OCI-LY3 (cell line): ENCODE measurements around the gene SPATA31E1.

Experiments used
- H2AFZ ChIP-seq: fragments of 200-600, 300-600 bp; shearing (Covaris generic); 2 replicates; pipeline ENCODE4 v1.6.0; 2014; ENCODE audit warnings: antibody characterized with exemption, low read depth, low read length
- H3K27ac ChIP-seq: fragments of 200-600, 300-600 bp; sonication (generic); 2 replicates; pipeline ENCODE4 v1.5.1; 2014; ENCODE audit warnings: mild to moderate bottlenecking, low read length, moderate library complexity, mixed read lengths
- H3K27me3 ChIP-seq: fragments of 200-600, 300-600 bp; sonication (generic); 2 replicates; pipeline ENCODE4 v1.6.1; 2014; ENCODE audit warnings: low read depth, low read length, mixed read lengths
- H3K36me3 ChIP-seq: fragments of 200-600, 300-600 bp; sonication (generic); replicated peaks from 2 replicates; pipeline ENCODE3; 2014; ENCODE audit warnings: low read depth, low read length, mixed read lengths
- H3K4me1 ChIP-seq: fragments of 300-600, 200-600 bp; sonication (generic); 2 replicates; pipeline ENCODE4 v1.6.1; 2014; ENCODE audit warnings: low read length, mixed read lengths
- H3K4me2 ChIP-seq: fragments of 200-600, 300-600 bp; sonication (generic); 2 replicates; pipeline ENCODE4 v1.6.1; 2014; ENCODE audit warnings: low read length, mixed read lengths
- H3K4me3 ChIP-seq: fragments of 300-600, 200-600 bp; sonication (generic); 2 replicates; pipeline ENCODE4 v1.5.1; 2014; ENCODE audit warnings: antibody characterized with exemption, mild to moderate bottlenecking, low read length, moderate library complexity
- H3K79me2 ChIP-seq: fragments of 300-600, 200-600 bp; shearing (Covaris generic); 2 replicates; pipeline ENCODE4 v1.6.1; 2014; ENCODE audit warnings: mild to moderate bottlenecking, low read length, mixed read lengths
- H3K9ac ChIP-seq: fragments of 300-600, 200-600 bp; shearing (Covaris generic); 2 replicates; pipeline ENCODE4 v1.6.0; 2014; ENCODE audit warnings: mild to moderate bottlenecking, low read length, moderate library complexity
- H3K9me3 ChIP-seq: fragments of 200-600, 300-600 bp; shearing (Covaris generic); 2 replicates; pipeline ENCODE4 v1.6.1; 2014; ENCODE audit warnings: low read length, mixed read lengths; ENCODE audit not compliant: insufficient read depth
- H4K20me1 ChIP-seq: fragments of 200-600, 300-600 bp; sonication (generic); 2 replicates; pipeline ENCODE4 v1.6.1; 2016; ENCODE audit warnings: low read length, mixed read lengths; ENCODE audit not compliant: insufficient read depth
- EZH2phosphoT487 ChIP-seq: fragments of 200-600 bp; shearing (Covaris generic); IDR thresholded peaks from 2 replicates; pipeline ENCODE4 v1.6.1; 2018; ENCODE audit warnings: antibody characterized with exemption, mixed run types, low read depth
- TF ChIP-seq, protein P1 (sequence below): fragments of 200-600, 300-600 bp; sonication (generic); IDR thresholded peaks from 2 replicates; pipeline ENCODE4 v1.5.1; 2014; ENCODE audit warnings: antibody characterized with exemption, low read length, low read depth

The SPATA31E1 gene

DNA sequence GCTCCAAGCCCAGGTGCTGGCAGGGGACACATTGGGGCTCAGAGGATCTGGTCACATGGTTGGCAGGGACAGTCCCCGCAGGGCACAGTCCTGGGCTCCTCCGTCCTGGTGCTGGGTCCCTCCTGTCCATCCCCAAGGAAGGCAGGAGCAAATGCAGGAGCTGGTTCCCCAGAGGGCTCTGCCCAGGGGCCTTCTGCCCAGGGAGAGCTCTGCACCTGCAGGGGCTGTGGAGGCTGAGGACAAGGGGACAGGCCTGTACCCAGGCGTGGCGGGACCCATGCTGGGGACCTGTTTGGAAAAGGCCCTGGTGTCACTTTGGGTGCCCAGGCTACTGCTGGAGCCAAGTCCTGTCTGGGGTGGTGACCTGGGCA is 7.2 kb downstream of the SPATA31E1 start:
- Histone ChIP-seq H4K20me1 (no peaks in the 10 kb centered on the region), H3K27ac (no peak overlapping the region), H3K4me2 (no peak overlapping the region), H3K9ac (no peak overlapping the region), H2AFZ (no peak overlapping the region), H3K36me3 (no peaks in the 10 kb centered on the region), H3K79me2 (no peaks in the 10 kb centered on the region), H3K4me3 (no peak overlapping the region), H3K9me3 (no peaks in the 10 kb centered on the region), H3K27me3 (no peaks in the 10 kb centered on the region), H3K4me1 (no peaks in the 10 kb centered on the region)
- TF ChIP-seq, protein P1, sequence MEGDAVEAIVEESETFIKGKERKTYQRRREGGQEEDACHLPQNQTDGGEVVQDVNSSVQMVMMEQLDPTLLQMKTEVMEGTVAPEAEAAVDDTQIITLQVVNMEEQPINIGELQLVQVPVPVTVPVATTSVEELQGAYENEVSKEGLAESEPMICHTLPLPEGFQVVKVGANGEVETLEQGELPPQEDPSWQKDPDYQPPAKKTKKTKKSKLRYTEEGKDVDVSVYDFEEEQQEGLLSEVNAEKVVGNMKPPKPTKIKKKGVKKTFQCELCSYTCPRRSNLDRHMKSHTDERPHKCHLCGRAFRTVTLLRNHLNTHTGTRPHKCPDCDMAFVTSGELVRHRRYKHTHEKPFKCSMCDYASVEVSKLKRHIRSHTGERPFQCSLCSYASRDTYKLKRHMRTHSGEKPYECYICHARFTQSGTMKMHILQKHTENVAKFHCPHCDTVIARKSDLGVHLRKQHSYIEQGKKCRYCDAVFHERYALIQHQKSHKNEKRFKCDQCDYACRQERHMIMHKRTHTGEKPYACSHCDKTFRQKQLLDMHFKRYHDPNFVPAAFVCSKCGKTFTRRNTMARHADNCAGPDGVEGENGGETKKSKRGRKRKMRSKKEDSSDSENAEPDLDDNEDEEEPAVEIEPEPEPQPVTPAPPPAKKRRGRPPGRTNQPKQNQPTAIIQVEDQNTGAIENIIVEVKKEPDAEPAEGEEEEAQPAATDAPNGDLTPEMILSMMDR: no peak
- TF ChIP-seq EZH2phosphoT487: no peak

DNA sequence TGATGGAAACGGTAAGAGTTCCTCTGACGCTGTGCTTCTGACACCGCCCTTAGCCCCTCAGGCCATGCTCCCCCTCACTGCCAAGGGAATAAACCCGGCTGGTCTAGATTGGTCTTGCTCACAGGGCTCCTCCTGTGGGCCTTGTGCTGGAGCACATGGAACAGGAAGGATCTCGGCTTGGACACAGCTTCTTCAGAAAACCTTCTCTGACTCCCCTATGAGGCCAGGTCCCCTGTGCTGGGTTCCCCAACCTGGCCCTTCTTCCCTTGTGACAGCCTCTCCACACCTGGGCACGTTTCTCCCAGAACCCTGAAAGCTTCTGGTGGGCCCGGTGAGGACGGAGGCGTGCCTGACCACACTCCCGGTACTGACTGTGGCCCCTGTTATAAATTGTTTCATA is 8.2 kb downstream of the SPATA31E1 start:
- H3K27ac ChIP-seq: no peak overlapping the region
- H4K20me1 ChIP-seq: no peaks in the 10 kb centered on the region
- no peak overlapping the region for H2AFZ ChIP-seq
- no peaks in the 10 kb centered on the region for H3K79me2 ChIP-seq
- TF ChIP-seq, protein P1: no peak
- no peak for TF ChIP-seq EZH2phosphoT487
- H3K4me2 ChIP-seq: no peak overlapping the region
- H3K9ac ChIP-seq: no peak overlapping the region
- no peaks in the 10 kb centered on the region for H3K27me3 ChIP-seq
- H3K36me3 ChIP-seq: no peaks in the 10 kb centered on the region
- H3K4me1 ChIP-seq: no peaks in the 10 kb centered on the region
- no peaks in the 10 kb centered on the region for H3K9me3 ChIP-seq
- no peak overlapping the region for H3K4me3 ChIP-seq

DNA sequence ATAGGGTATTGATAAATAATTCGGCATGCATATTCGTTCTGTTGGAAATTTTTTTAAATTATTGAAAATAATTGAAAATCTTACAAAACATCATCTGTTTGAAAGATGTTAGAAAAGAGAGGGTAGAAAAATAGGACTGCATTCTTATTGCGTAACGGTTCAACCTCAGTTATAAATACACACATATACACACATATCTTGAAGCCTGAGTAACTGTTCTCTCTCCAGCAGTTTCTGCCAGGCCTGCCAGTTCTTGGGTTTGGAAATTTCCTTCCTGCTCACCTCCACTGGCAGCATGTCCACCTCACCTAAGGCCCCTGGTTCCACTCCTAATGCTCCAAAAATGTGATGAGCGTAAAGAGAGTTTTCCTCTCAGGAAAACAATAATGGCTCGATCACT is 9.1 kb downstream of the SPATA31E1 start:
- Histone ChIP-seq H2AFZ (no peak overlapping the region), H3K27me3 (no peaks in the 10 kb centered on the region), H3K4me1 (no peaks in the 10 kb centered on the region), H3K27ac (no peak overlapping the region), H3K36me3 (no peaks in the 10 kb centered on the region), H3K79me2 (no peaks in the 10 kb centered on the region), H3K9me3 (no peaks in the 10 kb centered on the region), H4K20me1 (no peaks in the 10 kb centered on the region), H3K4me2 (no peak overlapping the region), H3K9ac (no peak overlapping the region), H3K4me3 (no peak overlapping the region)
- TF ChIP-seq EZH2phosphoT487: no peak
- TF ChIP-seq, protein P1: no peak

DNA sequence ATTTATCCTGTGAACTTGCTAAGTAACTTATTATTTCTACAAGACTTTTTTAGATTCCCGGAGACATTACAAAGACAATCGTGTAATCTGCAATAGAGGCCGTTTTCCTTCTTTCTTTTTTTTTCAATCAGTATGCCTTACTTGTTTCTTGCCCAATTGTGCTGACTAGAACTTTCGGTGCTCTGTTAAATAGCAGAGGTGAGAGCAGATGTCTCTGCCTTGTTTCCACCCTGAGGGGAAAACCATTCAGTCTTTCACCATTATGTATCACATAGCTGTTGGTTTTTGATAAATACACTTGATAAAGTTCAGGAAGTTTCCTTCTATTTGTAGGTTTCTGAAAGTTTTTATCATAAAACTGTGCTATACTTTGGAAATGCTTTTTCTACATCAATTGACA is 10.3 kb downstream of the SPATA31E1 start:
- H3K9ac ChIP-seq: no peak overlapping the region
- H3K36me3 ChIP-seq: no peaks in the 10 kb centered on the region
- no peaks in the 10 kb centered on the region for H3K9me3 ChIP-seq
- no peaks in the 10 kb centered on the region for H4K20me1 ChIP-seq
- no peaks in the 10 kb centered on the region for H3K79me2 ChIP-seq
- no peak for TF ChIP-seq EZH2phosphoT487
- H3K27ac ChIP-seq: no peak overlapping the region
- H3K4me3 ChIP-seq: no peak overlapping the region
- no peak overlapping the region for H3K4me2 ChIP-seq
- no peaks in the 10 kb centered on the region for H3K27me3 ChIP-seq
- no peaks in the 10 kb centered on the region for H3K4me1 ChIP-seq
- no peak overlapping the region for H2AFZ ChIP-seq

DNA sequence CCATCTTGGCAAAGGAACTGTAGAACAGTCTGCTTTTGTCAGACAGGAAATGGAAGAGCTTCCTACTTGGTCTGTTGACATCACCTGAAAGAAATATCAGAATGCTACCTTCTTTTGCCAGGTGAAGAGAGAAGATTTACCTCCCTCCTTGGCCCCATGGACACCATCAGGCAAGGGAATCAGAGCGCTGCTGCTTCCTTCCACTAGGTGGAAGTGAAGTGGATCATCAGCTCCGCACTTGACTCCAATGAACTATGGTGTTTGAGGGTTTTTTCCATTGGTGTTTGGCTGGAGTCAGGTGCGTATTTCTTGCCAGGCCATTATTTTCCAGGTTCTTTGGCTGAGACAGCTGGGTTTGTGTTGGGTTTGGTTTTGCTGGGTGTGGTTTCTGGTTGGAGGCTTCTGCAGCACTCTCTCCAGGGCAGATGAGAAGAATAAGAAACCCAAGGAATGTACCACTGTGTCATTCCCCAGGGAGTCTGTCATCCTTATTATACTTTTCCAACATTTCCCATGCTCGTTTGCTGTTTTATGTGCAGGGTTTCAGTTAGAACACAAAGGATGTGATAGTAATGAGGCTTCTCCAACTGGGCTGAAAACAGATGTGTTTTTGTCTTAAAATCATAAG is 12.4 kb downstream of the SPATA31E1 start:
- Histone ChIP-seq H3K27me3 (no peaks in the 10 kb centered on the region), H3K36me3 (no peaks in the 10 kb centered on the region), H3K4me2 (no peak overlapping the region), H3K4me3 (no peak overlapping the region), H3K79me2 (no peaks in the 10 kb centered on the region), H3K4me1 (no peaks in the 10 kb centered on the region), H2AFZ (no peak overlapping the region), H3K9ac (no peak overlapping the region), H3K9me3 (no peaks in the 10 kb centered on the region), H3K27ac (no peak overlapping the region), H4K20me1 (no peaks in the 10 kb centered on the region)
- TF ChIP-seq, protein P1: no peak
- no peak for TF ChIP-seq EZH2phosphoT487
